T-helper 17 cell (primary cell): ENCODE data around the gene PTPRD. TPM values are rescaled to one million over a fixed set of nuclear protein-coding genes. Genes with fewer than 3 reads are reported as not detected.
"Not testable (repeated sequence)": the region's sequence is repeated elsewhere in the genome, so short reads cannot be mapped to it uniquely, and the experiment has no call there.

Source experiments
- ATAC-seq: fragments of 150-1000 bp; cut with Tn5 transposase; 2 replicates; pipeline ENCODE4 v1.10.0; 2021; ENCODE audit warnings: mild to moderate bottlenecking, moderate library complexity
- DNase-seq, 3 donors: peaks; one replicate each; pipeline versions ENCODE4 v3.0.0 to v3.0.0-alpha.2; 2020 to 2021
- H3K9me3 ChIP-seq: one replicate; pipeline ENCODE4 v1.7.0; 2013; ENCODE audit warnings: low read length, mild to moderate bottlenecking; ENCODE audit not compliant: control insufficient read depth, poor library complexity, severe bottlenecking
- H3K27ac Mint-ChIP-seq: one replicate; pipeline ENCODE4 v1.8.0; 2022; ENCODE audit warnings: mild to moderate bottlenecking, moderate library complexity, mixed read lengths
- H3K27me3 Mint-ChIP-seq: one replicate; pipeline ENCODE4 v1.8.0; 2022; ENCODE audit warnings: mixed read lengths
- H3K36me3 Mint-ChIP-seq: one replicate; pipeline ENCODE4 v1.8.0; 2022; ENCODE audit warnings: low read depth, mixed read lengths
- H3K4me1 Mint-ChIP-seq: one replicate; pipeline ENCODE4 v1.8.0; 2022; ENCODE audit warnings: mild to moderate bottlenecking, mixed read lengths
- H3K4me3 Mint-ChIP-seq: one replicate; pipeline ENCODE4 v1.8.0; 2022; ENCODE audit warnings: mild to moderate bottlenecking, moderate library complexity, mixed read lengths
- total RNA-seq, 4 donors: library from RNA in 2 of 4; stranded (reverse) in 2 of 4; gene quantifications; one replicate each; pipeline ENCODE4 v1.2.3 and lab custom pipeline; 2022 to 2026

The PTPRD gene
- total RNA-seq, 2 donors from 2014 or later: not detected

GRCh38 chr9:10438955-10439354 is 173.8 kb downstream of the PTPRD start:
- no peaks in the 10 kb centered on the region for H3K9me3 ChIP-seq
- no peak overlapping the region for H3K4me3 Mint-ChIP-seq
- H3K36me3 Mint-ChIP-seq: no peaks in the 10 kb centered on the region
- no peaks in the 10 kb centered on the region for H3K4me1 Mint-ChIP-seq
- ATAC-seq (no peak), DNase-seq (no peak)
- no peaks in the 10 kb centered on the region for H3K27me3 Mint-ChIP-seq
- no peak overlapping the region for H3K27ac Mint-ChIP-seq

- ATAC-seq (no peak), DNase-seq (no peak)
- Mint-ChIP-seq H3K36me3 (no peaks in the 10 kb centered on the region), H3K4me1 (no peaks in the 10 kb centered on the region), H3K27me3 (no peaks in the 10 kb centered on the region), H3K4me3 (no peak overlapping the region), H3K27ac (no peak overlapping the region)
- no peaks in the 10 kb centered on the region for H3K9me3 ChIP-seq
Measured at GRCh38 chr9:10436756-10437155, 176.0 kb downstream of the PTPRD start.

- Mint-ChIP-seq H3K4me3 (no peak overlapping the region), H3K36me3 (no peaks in the 10 kb centered on the region), H3K27ac (no peak overlapping the region), H3K4me1 (no peaks in the 10 kb centered on the region), H3K27me3 (no peaks in the 10 kb centered on the region)
- DNase-seq (no peak), ATAC-seq (no peak)
- no peaks in the 10 kb centered on the region for H3K9me3 ChIP-seq
Measured at GRCh38 chr9:10434412-10434811, 178.4 kb downstream of the PTPRD start.

- no peak for DNase-seq
- H3K9me3 ChIP-seq: no peaks in the 10 kb centered on the region
- ATAC-seq: no peak
- no peak overlapping the region for H3K27ac Mint-ChIP-seq
- H3K27me3 Mint-ChIP-seq: no peaks in the 10 kb centered on the region
- no peak overlapping the region for H3K4me3 Mint-ChIP-seq
- no peaks in the 10 kb centered on the region for H3K36me3 Mint-ChIP-seq
- H3K4me1 Mint-ChIP-seq: no peaks in the 10 kb centered on the region
Measured at GRCh38 chr9:10411272-10411671, 201.5 kb downstream of the PTPRD start.

- Mint-ChIP-seq H3K27me3 (no peaks in the 10 kb centered on the region), H3K4me1 (no peaks in the 10 kb centered on the region), H3K27ac (no peak overlapping the region), H3K36me3 (no peaks in the 10 kb centered on the region), H3K4me3 (no peak overlapping the region)
- no peak for ATAC-seq
- DNase-seq: no peak
- no peaks in the 10 kb centered on the region for H3K9me3 ChIP-seq
Measured at GRCh38 chr9:10403283-10403682, 209.5 kb downstream of the PTPRD start.

GRCh38 chr9:10396615-10397014 is 216.2 kb downstream of the PTPRD start:
- Mint-ChIP-seq H3K36me3 (no peaks in the 10 kb centered on the region), H3K4me3 (no peak overlapping the region), H3K4me1 (no peaks in the 10 kb centered on the region), H3K27me3 (no peaks in the 10 kb centered on the region), H3K27ac (no peak overlapping the region)
- DNase-seq (no peak), ATAC-seq (no peak)
- no peaks in the 10 kb centered on the region for H3K9me3 ChIP-seq

GRCh38 chr9:10387282-10387681 is 225.5 kb downstream of the PTPRD start:
- Mint-ChIP-seq H3K4me1 (no peaks in the 10 kb centered on the region), H3K27me3 (no peaks in the 10 kb centered on the region), H3K36me3 (no peaks in the 10 kb centered on the region), H3K27ac (no peak overlapping the region), H3K4me3 (no peak overlapping the region)
- ATAC-seq: no peak
- H3K9me3 ChIP-seq: no peaks in the 10 kb centered on the region
- DNase-seq: no peak

- no peaks in the 10 kb centered on the region for H3K4me1 Mint-ChIP-seq
- no peak overlapping the region for H3K4me3 Mint-ChIP-seq
- no peaks in the 10 kb centered on the region for H3K36me3 Mint-ChIP-seq
- ATAC-seq (no peak), DNase-seq (no peak)
- no peaks in the 10 kb centered on the region for H3K27me3 Mint-ChIP-seq
- H3K27ac Mint-ChIP-seq: no peak overlapping the region
- H3K9me3 ChIP-seq: no peaks in the 10 kb centered on the region
Measured at GRCh38 chr9:10371824-10372223, 241.0 kb downstream of the PTPRD start.

GRCh38 chr9:10366171-10366779 is 246.5 kb downstream of the PTPRD start:
- Mint-ChIP-seq H3K4me3 (no peak overlapping the region), H3K27me3 (no peaks in the 10 kb centered on the region), H3K4me1 (no peaks in the 10 kb centered on the region), H3K27ac (no peak overlapping the region), H3K36me3 (no peaks in the 10 kb centered on the region)
- no peak for ATAC-seq
- H3K9me3 ChIP-seq: no peaks in the 10 kb centered on the region
- DNase-seq: no peak

- DNase-seq (no peak), ATAC-seq (no peak)
- Mint-ChIP-seq H3K4me1 (no peaks in the 10 kb centered on the region), H3K27ac (no peak overlapping the region), H3K36me3 (no peaks in the 10 kb centered on the region), H3K27me3 (no peaks in the 10 kb centered on the region), H3K4me3 (no peak overlapping the region)
- H3K9me3 ChIP-seq: no peaks in the 10 kb centered on the region
Measured at GRCh38 chr9:10354591-10354990, 258.2 kb downstream of the PTPRD start.

- H3K9me3 ChIP-seq, DNase-seq, H3K4me3 Mint-ChIP-seq, H3K4me1 Mint-ChIP-seq, H3K27ac Mint-ChIP-seq, H3K36me3 Mint-ChIP-seq, H3K27me3 Mint-ChIP-seq, ATAC-seq: not testable (repeated sequence)
Measured at GRCh38 chr9:10345621-10346020, 267.2 kb downstream of the PTPRD start.

- no peak for ATAC-seq
- no peak for DNase-seq
- Mint-ChIP-seq H3K4me1 (no peaks in the 10 kb centered on the region), H3K4me3 (no peak overlapping the region), H3K36me3 (no peaks in the 10 kb centered on the region), H3K27ac (no peak overlapping the region), H3K27me3 (no peaks in the 10 kb centered on the region)
- H3K9me3 ChIP-seq: no peaks in the 10 kb centered on the region
Measured at GRCh38 chr9:10341057-10341456, 271.7 kb downstream of the PTPRD start.

GRCh38 chr9:10339152-10339551 is 273.6 kb downstream of the PTPRD start:
- H3K36me3 Mint-ChIP-seq: no peaks in the 10 kb centered on the region
- no peak overlapping the region for H3K27ac Mint-ChIP-seq
- no peaks in the 10 kb centered on the region for H3K4me1 Mint-ChIP-seq
- H3K9me3 ChIP-seq: no peaks in the 10 kb centered on the region
- ATAC-seq: no peak
- no peak for DNase-seq
- no peak overlapping the region for H3K4me3 Mint-ChIP-seq
- H3K27me3 Mint-ChIP-seq: no peaks in the 10 kb centered on the region

GRCh38 chr9:10331157-10331556 is 281.6 kb downstream of the PTPRD start:
- Mint-ChIP-seq H3K27me3 (no peaks in the 10 kb centered on the region), H3K36me3 (no peaks in the 10 kb centered on the region), H3K27ac (no peak overlapping the region), H3K4me3 (no peak overlapping the region), H3K4me1 (no peaks in the 10 kb centered on the region)
- H3K9me3 ChIP-seq: no peaks in the 10 kb centered on the region
- ATAC-seq (no peak), DNase-seq (no peak)
